HG03139 (cell line): ENCODE data around the gene ERC1.

ENCODE experiments used
- ATAC-seq: cut with Tn5 transposase; IDR thresholded peaks from one replicate; pipeline ENCODE4 v1.9.1; 2021; ENCODE audit not compliant: unreplicated experiment

The ERC1 gene

GRCh38 chr12:1501695-1502378 is 510.8 kb downstream of the ERC1 start:
- ATAC-seq: no peak

GRCh38 chr12:1502379-1502720 is 511.3 kb downstream of the ERC1 start:
- no peak for ATAC-seq

DNA sequence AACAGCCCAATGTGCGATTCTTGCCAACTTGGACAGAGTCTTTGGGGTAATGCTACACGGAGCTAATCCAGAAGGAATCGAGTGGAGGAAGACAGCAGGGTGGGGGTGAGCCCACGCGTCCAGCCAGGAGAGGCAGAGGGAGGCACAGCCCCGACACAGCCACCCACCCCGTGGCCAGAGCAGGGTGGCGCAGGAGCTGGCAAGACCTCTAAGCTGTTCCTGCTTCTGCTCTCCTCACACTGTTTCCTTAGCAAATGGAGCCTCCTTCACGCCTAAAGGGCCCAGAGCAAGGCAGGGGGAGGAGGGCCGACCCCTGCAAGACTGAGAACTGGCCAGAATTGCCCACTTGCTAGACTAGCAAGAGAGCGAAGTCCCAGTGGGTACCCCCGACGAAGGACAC is 511.8 kb downstream of the ERC1 start:
- no peak for ATAC-seq

DNA sequence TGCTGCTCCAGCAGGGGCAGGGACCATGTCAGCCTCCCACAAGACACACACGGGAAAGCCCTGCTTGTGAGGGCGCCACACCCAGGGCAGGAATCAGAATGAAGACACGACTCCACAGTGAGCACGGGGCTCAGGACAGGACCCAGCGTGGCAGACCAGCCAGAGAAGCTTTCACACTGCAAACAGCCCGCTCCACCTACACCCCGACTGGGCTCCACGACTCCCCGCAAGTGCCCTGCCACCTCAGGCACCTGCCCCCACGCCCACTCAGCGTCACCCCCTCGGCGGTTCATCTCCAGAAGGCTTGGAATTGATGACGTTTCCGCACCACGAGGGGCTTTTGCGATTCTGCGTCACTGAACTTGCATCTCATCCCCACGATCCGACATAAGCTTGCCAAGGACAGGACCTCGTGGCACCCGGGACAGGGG is 512.3 kb downstream of the ERC1 start:
- ATAC-seq: no peak

- no peak for ATAC-seq
These were observed 513.4 kb downstream of the ERC1 start for GRCh38 chr12:1504304-1504894.

GRCh38 chr12:1504895-1505311 is 513.9 kb downstream of the ERC1 start:
- no peak for ATAC-seq

- ATAC-seq: no peak
These were observed 514.6 kb downstream of the ERC1 start for GRCh38 chr12:1505576-1505975.

- ATAC-seq: no peak
These were observed 516.3 kb downstream of the ERC1 start for GRCh38 chr12:1507308-1507707.

GRCh38 chr12:1509413-1510052 is 518.5 kb downstream of the ERC1 start:
- no peak for ATAC-seq

DNA sequence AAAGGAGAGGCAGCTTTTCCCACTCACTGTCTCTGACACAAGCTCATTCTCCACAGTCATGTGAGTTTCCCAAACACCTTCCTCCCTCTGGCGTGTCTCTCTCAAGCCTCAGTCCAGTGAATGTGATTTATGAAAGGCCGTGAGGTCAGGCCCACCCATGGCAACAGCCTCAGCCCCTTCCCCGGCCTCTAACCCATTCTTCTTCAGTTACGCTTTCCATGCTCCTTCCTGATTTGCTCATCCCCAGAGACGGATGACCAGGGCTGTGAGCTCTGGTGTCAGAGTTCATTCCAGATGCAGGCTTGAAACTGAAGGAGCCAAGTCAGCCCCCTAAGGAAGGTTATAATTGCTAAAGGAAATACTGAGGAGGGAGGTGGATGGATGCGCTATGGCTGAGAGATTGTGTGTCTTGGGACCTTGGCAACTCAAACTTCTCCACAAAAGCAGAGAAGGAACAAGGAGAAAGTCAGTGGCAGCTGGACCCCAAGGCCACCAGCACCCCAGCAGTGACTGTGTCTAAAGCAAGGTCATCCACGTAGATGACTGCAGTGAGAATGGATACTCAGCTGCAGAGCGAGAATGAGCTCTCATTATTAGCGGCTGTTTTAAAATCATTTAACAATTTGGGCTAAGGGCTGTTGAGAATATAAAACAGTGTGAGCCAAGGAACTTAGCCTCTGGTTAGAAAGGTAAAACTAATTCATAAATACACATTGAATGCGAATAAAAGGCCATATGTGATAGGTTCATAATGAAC is 519.2 kb downstream of the ERC1 start:
- no peak for ATAC-seq

- ATAC-seq: no peak
These were observed 524.0 kb downstream of the ERC1 start for GRCh38 chr12:1515010-1515409.

GRCh38 chr12:1515428-1515827 is 524.4 kb downstream of the ERC1 start:
- ATAC-seq: no peak

- no peak for ATAC-seq
These were observed 526.0 kb downstream of the ERC1 start for GRCh38 chr12:1517007-1517406.

- ATAC-seq: no peak
These were observed 526.9 kb downstream of the ERC1 start for GRCh38 chr12:1517734-1518525.

DNA sequence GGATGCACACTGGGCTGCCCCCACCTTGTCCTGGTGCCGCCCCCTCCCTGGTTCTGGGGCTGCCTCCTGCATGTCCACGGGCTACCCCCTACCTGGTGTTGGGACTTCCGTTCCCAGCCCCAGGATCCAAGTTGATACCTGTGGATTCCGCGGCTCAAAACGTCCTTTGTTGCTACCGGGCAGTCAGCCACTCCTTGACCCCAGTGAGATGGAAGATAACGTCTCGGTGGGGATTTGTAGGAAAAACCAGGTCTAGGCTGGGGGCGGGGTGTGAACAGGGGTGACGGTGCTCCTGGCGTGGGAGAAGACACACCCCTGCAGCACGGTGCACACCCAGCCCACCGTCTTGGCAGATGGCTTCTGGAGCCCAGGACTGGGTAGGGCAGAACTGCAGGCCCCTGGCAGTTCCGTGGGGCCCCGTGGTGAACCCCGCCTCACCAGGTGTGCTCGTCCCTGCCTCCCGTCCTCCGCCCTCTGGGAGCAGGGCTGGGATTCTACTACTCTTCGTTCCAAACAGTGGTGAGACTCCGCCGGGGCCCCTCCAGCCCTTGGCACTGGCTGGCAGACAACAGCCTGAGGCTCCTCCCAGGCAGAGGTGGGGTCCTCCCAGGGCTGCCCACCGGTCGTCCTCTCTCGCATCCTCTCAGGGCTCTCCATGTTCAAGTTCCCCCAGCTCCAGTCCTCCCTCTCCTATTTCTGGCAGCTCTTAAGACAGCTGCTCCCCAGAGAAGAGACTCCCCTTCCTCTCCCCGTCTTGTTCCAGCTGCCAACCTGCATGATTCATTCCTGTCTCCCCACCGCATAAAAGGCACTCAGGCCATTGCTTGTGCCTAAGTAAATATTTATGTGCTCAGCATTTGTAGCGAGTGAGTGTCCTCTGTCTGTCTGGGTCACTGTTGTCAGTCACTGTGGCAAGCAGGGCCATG is 527.8 kb downstream of the ERC1 start:
- ATAC-seq: no peak

- ATAC-seq: no peak
These were observed 528.6 kb downstream of the ERC1 start for GRCh38 chr12:1519642-1520041.

- ATAC-seq: no peak
These were observed 532.0 kb downstream of the ERC1 start for GRCh38 chr12:1523046-1523445.

- no peak for ATAC-seq
These were observed 532.6 kb downstream of the ERC1 start for GRCh38 chr12:1523558-1524050.

DNA sequence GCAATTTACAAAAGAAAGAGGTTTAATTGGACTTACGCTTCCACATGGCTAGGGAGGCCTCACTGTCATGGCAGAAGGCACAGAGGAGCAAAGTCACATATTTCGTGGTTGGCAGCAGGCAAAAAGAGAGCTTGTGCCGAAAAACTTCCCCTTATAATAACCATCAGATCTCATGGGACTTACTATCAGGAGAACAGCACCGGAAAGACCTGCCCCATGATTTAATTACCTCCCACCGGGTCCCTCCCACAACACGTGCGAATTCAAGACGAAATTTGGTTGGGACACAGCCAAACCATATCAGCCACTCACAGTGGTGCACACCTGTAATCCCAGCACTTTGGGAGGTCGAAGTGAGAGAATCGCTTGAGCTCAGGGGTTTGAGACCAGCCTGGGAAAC is 534.8 kb downstream of the ERC1 start:
- no peak for ATAC-seq

DNA sequence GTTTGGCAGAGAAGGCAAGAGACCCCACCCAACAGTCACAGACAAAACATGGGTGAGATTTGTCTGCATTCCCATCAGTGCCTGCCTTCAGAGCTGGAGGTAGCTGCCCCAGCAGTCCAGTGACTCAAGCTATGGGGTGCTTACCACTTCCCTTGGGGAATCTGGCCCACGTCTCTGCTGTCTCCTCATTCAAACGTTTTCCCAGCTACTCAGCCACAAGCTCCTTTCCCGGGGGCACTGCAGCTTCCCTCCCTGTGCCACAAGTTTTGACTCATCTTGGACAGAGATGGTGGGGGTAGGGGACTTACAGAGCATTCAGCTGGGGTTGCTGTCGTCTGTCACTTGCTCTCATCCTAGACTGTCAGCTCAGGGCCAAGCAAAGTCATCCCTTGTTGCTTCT is 536.8 kb downstream of the ERC1 start:
- no peak for ATAC-seq
